HG03342 (cell line): ENCODE data around the gene SH3BP2.

ENCODE experiments used
- ATAC-seq: cut with Tn5 transposase; IDR thresholded peaks from one replicate; pipeline ENCODE4 v1.9.1; 2021; ENCODE audit warnings: mild to moderate bottlenecking, moderate library complexity; ENCODE audit not compliant: unreplicated experiment

The SH3BP2 gene

DNA sequence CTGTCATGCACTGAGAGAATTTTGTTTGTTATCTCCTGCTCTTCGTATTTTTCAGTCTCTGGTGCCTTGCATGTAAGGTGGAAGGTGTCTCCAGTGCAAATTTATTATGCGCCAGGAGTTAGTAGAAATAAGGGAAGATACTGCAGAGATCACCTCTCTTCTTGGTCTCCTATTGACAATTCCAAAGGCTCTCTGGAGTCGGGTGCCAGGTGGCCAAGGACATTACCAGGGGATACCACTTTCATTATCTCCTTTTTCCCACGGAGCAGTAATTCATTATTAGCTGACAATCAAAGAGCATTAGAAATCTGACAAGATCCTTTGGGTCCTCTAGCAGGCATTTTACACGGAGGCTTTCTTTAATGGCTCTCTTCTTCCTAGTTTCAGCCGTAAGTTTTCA is 76.8 kb downstream of the SH3BP2 start:
- no peak for ATAC-seq

DNA sequence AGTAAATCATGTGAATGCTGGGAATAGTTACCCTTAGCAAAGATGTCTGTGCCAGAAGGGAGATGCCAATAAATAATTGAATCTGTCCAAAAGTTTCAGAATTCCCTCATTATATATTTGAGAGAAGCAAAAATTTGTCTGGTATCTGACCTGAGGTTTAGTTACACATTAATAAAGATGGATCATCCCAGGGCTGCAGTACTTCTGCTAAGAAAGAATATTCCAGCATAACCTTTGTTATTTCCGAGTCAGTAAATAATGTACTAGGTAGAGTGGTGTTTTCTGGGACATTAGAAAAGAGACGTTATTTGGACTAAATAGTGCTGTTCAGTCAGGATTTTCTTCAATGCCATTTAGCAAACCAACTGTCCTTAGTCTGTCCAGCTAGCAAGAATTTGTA is 77.2 kb downstream of the SH3BP2 start:
- no peak for ATAC-seq

DNA sequence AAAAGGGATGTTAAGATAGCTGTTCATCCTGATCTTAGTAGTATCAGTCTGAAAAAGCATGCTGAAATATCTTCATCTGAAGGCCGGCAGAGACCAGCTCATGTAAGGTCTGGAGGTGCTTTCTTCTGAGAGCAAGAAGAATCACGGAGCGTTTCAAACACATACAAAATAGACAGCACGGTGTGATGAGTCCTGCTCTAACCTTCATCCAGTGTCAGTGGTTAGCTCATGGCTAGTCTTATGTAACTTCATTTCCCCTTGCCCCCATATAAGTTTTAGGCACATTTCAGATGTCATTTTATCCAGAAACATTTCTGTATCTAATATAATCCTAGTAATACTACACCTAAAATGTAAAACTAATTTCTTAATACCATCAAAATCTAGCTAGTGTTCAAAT is 78.6 kb downstream of the SH3BP2 start:
- no peak for ATAC-seq

DNA sequence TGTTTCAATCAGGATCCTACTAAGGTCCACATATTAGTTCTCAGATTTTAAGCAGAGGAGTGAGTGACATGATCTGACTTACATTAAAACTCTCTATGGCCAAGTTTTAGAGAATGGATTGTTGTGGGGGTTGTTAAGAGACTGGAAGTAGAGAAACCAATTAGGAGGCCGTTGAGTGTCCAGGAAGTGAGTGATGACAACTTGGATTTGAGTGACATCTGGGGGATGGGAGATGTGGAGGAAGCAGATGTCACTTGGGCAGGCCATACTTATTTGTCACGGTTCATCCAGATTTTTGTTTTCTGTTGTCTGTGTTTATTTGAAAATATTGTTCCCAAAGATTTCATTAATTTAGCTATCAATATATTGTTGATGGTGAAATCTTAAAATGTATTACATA is 79.0 kb downstream of the SH3BP2 start:
- ATAC-seq: no peak

DNA sequence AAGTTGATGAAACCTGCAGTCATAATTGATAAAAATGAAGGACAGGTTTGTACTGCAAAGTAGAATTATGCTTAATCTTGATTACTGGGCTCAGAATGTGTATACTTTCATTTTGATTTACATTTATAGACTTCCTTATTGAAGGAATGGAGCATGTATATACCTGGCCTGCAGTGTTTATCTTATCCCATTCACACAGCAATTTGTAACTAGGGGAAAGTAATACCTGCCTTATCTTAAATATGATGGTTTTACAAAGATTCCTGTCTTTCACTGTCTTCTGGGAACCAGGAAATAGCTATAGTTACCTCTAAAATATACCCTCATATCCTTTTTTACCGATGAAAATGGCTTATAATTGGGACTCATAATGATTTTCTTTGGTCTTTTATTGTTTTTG is 80.4 kb downstream of the SH3BP2 start:
- ATAC-seq: no peak

DNA sequence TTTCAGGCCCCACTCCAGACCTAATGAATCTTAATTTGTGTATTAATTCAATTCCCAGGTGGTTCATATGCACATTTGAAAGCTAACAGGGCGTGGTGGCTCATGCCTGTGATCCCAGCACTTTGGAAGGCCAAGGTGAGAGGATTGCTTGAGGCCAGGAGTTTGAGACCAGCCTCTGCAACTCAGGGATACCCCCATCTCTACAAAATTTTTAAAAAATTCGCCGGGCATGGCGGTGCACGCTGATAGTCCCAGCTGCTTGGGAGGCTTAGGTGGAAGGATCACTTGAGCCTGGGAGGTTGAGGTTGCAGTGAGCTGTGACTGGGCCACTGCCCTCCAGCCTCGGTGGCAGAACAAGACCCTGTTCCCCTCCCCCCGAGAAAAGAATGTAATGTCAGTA is 82.0 kb downstream of the SH3BP2 start:
- no peak for ATAC-seq

DNA sequence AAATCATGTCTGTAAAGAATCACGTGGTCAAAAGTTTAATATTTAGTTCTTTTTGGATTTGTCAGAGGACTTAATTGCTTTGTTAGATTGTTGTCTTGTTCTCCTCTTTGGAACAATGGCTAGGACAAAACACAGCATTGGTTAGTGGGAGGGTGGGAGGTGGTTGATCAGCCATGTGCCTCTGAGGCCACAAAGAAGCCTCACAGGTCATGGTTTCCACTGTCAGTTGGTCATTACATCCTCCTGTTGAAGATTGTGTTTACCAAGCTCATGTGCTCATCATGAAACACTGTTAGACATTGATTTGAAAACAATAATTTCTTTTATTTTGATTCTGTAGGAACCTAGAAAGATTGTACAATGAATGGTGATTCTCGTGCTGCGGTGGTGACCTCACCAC is 82.7 kb downstream of the SH3BP2 start:
- no peak for ATAC-seq

DNA sequence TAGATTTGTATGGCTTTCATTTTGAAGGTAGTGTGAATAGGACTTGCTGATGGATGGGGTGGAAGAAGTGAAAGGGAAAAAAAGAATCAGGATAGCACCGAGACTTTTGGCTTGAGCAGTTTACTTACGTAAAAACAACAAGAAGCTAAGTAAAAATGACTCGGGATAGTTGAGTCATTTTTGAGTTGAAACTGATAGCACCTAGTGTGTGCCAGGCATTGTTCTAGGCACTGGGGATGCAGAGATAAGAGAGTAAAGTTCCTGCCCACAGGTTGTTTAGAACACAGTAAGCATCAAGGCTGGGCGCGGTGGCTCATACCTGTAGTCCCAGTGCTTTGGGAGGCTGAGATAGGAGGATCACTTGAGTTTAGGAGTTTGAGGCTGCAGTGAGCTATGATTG is 85.5 kb downstream of the SH3BP2 start:
- no peak for ATAC-seq

DNA sequence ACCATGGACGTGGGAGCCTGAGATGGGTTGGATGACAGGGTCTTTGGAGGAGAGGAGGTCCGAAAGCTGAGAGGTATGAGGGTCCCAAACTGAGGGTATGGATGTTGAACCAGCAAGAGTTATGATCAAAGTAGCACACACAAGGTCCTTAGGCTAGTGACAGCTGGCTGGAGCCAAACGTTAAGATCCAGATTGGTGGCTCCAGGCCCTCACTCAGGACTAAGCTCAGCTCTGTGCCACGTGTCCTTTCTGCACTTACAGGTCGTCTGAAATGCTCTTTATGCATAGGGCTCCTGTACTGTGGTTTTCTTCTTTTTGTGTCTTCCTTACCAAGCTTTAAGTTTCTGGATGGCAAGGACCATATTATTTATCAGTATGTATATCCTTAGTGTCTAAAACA is 86.1 kb downstream of the SH3BP2 start:
- no peak for ATAC-seq

DNA sequence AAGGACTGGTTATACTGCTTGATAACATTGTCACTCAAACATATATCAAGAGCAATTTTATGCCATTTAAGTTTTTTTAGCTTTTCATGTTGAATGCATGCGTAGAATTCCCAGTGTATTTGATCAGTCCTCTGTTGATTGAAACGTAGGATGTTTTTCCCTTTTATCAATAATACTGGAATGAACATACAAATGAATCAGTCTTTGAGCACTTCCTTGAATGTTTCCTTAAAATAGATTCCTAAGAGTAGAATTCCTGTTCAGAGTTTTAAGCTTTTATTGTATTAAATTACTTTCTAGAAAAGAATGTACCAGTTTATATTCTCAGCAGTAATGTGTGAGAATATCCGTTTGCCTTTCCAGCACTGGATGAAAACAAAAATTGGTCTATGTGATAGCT is 88.5 kb downstream of the SH3BP2 start:
- no peak for ATAC-seq

DNA sequence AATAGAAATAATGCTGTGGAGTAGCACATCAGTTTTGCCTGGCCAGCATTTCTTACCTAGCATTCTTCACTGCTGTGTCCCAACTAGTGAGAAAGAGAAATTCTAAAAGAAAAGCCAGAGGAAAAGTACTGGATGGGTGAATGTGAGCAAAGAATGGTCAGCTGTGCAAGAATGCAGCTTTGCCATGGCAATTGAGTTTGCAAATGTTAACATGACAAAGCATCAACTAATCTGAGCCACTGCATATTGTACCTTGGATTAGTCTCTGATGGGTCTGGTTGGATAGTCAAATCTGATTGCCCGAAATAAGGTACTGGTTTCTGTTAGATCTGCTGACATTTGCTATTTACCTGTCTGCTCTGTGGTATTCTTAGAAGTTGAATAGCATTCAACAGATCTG is 89.5 kb downstream of the SH3BP2 start:
- no peak for ATAC-seq

DNA sequence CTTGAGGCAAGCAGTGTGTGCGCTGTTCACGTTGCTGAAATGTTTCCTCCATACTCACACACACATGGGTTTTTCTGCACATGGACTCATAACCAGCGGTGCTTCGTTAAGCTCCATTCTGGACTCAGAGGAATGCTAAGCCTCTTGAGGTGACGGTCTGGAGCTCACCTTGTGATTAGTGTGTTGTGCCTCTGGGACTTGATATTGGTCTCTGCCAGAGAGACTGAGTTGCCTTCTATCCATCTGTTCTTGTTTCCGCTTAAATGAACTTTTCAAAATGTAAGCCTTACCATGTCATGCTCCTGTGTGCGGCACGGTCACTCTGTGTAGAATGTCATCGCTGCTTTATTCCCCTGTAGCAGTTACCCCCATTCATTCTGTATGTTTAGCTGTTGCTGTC is 93.3 kb downstream of the SH3BP2 start:
- ATAC-seq: no peak

DNA sequence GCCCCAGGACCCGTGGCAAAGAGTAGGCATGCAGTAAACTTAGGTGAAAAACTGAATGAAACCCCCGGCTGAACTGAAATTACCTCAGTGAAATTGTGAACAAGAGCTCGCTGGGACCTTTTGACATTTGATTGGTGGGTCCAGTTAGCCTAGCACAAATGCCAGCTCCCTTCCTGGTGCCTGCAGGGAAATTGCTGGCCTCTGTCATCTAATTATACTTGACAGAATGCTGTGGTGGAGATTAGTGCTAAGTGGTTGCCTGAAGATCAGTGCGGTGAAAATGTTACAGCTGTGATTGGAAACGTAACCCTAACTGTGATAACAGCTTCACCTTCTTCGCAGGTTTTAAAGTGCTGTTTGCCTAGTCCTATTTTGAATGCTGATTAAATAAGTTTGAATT is 93.7 kb downstream of the SH3BP2 start:
- no peak for ATAC-seq

DNA sequence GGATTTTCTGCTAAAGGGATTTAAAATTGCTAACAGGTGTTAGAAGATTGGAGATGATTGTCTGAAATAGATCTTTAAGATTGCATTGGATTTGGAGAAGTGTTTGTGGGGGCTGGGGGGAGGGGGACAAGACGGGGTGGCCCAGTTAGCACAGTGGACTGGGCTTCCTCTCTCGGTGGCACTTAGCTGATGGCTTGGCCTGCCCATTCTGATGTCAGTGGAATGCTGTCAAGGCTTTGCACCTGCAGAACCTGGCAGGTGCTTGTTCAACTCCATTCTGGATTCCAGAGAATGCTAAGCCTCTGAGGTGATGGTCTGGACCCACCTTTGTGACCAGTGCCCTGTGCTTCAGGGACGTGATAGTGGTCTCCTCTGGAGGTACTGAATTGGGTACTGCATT is 94.5 kb downstream of the SH3BP2 start:
- no peak for ATAC-seq

DNA sequence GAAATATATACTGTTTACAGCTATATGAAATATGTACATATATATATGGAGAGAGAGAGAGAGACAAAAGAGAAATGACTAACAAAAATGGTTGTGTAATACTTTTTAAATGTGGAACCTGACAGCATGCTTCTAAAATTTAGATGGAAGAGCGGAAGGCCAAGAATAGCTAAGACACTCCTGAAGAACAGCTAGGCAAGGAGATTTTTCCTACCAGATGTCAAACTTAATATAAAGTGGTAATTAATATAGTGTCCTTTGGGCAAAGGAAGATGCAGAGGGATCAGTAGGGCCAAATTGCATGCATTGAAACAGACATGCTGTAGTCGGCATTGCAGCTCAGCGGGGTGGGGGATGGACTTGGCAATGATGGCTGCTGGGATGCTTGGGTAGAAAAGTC is 96.0 kb downstream of the SH3BP2 start:
- no peak for ATAC-seq
